Tibial artery (tissue), 4 donors: ENCODE data around the gene LHPP.

Source experiments
- DNase-seq, 2 donors: peaks; one replicate each; pipeline ENCODE4 v3.0.0-alpha.2; 2019
- H3K27ac ChIP-seq, 2 donors: fragments of 200-600 bp; sonication (generic) in 1 of 2; 1 replicate in 1 of 2; 2 replicates in 1 of 2; pipeline ENCODE4 v1.5.1; 2018 to 2019; ENCODE audit warnings: mild to moderate bottlenecking in 1 of 2
- H3K27me3 ChIP-seq, 2 donors: fragments of 200-600 bp; sonication (generic) in 1 of 2; one replicate each; pipeline versions ENCODE4 v1.5.1 to v1.6.0; 2016 to 2019
- H3K36me3 ChIP-seq, 3 donors: fragments of 200-600 bp; sonication (generic) in 2 of 3; one replicate each; pipeline ENCODE4 v1.5.1; 2016 to 2019; ENCODE audit warnings: mild to moderate bottlenecking in 2 of 3
- H3K4me1 ChIP-seq, 4 donors: fragments of 200-600 bp; sonication (generic) in 2 of 4; 1 replicate in 3 of 4; 2 replicates in 1 of 4; pipeline ENCODE4 v1.5.1; 2016 to 2019
- H3K4me3 ChIP-seq, 2 donors: fragments of 200-600 bp; sonication (generic) in 1 of 2; 1 replicate in 1 of 2; 2 replicates in 1 of 2; pipeline ENCODE4 v1.5.1; 2018 to 2019; ENCODE audit warnings: mild to moderate bottlenecking in 2 of 2
- H3K9me3 ChIP-seq, 3 donors: fragments of 200-600 bp; sonication (generic) in 1 of 3; one replicate each; pipeline ENCODE4 v1.5.1; 2016 to 2019
- intact Hi-C: fragments of 100-400 bp; cut with DNase I; formaldehyde crosslinking; loops from one replicate; pipeline ENCODE4 v1.15.0; 2023; ENCODE audit warnings: low total_unique reads
- TF ChIP-seq, protein P1 (sequence below), 2 experiments: fragments of 200-600 bp in 1 of 2; fragments of 450-650 bp in 1 of 2; IDR thresholded peaks; one replicate each; pipeline ENCODE4 v1.5.1; 2017 to 2019; ENCODE audit warnings: antibody characterized with exemption in 2 of 2, mild to moderate bottlenecking in 1 of 2, moderate library complexity in 1 of 2

Gene LHPP

DNA sequence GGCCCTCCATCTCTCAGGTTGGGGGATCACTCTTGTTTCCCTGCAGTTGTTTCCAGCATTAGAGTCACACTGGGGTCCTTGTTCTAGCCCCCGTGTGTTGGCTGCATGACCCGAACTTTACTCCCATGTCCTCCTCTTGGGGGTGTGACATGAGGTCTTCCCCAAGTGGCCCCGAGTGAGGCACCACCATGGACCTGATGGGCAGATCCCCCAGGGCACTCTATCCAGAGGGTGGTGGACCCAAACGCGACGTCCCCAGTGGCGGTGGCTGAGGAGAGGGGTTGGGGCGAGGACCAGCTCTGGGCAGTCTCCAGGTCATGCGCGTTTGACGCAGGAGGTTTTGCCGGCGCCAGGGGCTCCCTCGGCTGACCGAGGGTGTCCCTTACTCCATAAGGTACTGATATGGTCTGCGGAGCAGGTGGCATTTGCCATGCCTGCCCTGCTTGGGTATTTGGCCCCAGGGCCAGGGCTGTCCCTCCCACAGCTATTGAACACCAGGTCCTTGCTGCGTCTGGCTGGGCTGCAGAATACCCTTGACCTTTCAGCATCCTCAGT is 131.9 kb downstream of the LHPP start:
- intact Hi-C loops = no loop called here
- DNase-seq = no peak

DNA sequence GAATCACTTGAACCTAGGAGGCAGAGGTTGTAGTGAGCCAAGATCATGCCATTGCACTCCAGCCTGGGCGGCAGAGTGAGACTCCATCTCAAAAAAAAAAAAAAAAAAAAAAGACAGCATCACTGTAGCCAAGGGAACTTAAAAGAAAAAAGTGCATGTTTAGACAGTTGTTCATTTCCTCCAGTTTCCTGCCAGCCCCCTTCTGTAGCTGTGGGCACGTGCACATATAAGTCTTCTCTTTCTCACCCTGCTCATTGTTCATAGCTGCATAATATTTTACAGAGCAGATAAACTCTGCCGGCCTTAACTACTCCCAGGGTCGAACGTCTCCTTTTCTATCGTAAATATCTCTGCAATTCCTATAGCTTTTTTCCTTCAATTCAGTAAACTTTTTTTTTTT is 132.6 kb downstream of the LHPP start:
- Histone ChIP-seq H3K9me3 (no peaks in the 10 kb centered on the region), H3K27ac (no peak overlapping the region), H3K36me3 (no peaks in the 10 kb centered on the region), H3K4me1 (peaks cover 0 to 9% (median 7%) of the 10 kb centered on the region in 4 donors), H3K4me3 (no peak overlapping the region), H3K27me3 (no peaks in the 10 kb centered on the region)
- DNase-seq = no peak
- TF ChIP-seq, protein P1, sequence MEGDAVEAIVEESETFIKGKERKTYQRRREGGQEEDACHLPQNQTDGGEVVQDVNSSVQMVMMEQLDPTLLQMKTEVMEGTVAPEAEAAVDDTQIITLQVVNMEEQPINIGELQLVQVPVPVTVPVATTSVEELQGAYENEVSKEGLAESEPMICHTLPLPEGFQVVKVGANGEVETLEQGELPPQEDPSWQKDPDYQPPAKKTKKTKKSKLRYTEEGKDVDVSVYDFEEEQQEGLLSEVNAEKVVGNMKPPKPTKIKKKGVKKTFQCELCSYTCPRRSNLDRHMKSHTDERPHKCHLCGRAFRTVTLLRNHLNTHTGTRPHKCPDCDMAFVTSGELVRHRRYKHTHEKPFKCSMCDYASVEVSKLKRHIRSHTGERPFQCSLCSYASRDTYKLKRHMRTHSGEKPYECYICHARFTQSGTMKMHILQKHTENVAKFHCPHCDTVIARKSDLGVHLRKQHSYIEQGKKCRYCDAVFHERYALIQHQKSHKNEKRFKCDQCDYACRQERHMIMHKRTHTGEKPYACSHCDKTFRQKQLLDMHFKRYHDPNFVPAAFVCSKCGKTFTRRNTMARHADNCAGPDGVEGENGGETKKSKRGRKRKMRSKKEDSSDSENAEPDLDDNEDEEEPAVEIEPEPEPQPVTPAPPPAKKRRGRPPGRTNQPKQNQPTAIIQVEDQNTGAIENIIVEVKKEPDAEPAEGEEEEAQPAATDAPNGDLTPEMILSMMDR (IDR thresholded peaks at IDR 0.05) = no peak
- intact Hi-C loops = no loop called here

More for the DNA sequence above, 131.9 kb downstream of the LHPP start:
- Histone ChIP-seq H3K9me3 (no peaks in the 10 kb centered on the region), H3K36me3 (no peaks in the 10 kb centered on the region), H3K4me1 (peaks cover 0 to 16% (median 15%) of the 10 kb centered on the region in 4 donors), H3K27ac (no peak overlapping the region), H3K4me3 (no peak overlapping the region), H3K27me3 (no peaks in the 10 kb centered on the region)
- TF ChIP-seq, protein P1 (IDR thresholded peaks at IDR 0.05) = no peak

DNA sequence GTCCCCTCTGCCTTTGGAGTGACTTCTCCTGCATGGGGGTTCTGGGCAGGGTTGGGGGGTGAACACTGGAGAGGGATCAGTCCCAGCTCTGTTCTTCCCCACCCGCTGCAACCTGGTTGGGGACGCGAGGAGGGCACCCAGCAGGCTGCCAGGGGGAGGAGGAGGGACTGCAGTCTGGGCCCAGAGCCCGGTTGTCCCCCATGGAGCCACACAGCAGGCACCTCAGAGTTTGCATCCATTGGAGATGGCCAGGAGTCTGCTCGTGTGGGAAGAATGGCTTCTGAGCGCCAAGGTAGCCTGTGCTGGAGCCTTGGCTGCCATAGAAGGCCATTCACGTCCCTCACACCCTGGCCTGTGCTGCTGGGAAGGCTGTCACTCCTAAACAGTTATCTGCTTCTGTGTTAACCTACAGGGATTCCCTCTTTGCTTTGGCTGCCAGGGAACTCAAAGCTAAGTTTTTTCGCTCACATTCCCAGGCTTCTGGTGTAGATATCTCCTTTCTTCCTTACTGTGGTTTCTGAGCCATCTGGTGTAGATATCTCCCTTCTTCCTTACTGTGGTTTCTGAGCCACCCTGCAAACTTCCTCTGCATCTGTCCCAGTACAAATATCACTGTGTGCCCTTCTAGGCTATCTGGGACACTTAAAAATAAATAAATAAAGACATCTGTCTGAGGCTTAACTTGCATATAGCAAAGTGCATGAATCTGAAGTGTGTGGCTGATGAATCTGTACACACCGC is 133.7 kb downstream of the LHPP start:
- no peaks in the 10 kb centered on the region for H3K27me3 ChIP-seq
- DNase-seq = no peak
- H3K9me3 ChIP-seq = no peaks in the 10 kb centered on the region
- no peak overlapping the region for H3K27ac ChIP-seq
- no peak overlapping the region for H3K4me3 ChIP-seq
- H3K36me3 ChIP-seq = no peaks in the 10 kb centered on the region
- TF ChIP-seq, protein P1 (IDR thresholded peaks at IDR 0.05) = no peak
- intact Hi-C loops = no loop called here
- no peaks in the 10 kb centered on the region for H3K4me1 ChIP-seq

DNA sequence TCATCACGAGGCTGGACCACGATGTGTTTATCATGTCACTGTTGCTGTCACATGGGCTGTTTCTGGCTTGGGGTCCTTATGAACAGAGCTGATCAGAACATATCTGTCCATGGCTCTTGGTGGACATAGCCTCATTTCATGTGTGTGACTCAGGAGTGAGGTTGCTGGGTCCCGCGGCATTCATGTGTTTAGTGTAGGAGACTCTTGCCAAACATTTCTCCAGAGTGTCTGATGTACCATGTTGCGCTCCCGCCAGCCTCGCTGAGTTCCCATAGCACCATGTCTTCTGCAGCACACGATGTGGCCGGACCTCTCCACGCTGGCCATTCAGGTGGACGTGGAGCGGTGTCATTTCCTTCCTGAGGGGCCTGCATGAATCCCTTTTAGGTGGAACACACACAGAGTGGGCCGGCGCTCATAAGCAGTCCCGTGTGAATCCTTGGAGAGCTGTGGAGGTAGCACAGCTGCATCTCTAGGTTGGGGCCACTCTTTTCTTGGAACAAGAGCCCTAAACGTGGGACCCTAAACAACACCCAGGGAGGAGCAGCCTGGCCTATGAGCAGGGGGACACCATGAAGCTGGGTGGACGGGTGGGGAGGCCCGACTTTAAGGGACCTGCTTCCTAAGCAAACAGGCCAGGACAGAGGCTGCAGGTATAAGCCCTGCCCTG is 134.6 kb downstream of the LHPP start:
- Histone ChIP-seq H3K4me3 (no peak overlapping the region), H3K27ac (no peak overlapping the region), H3K4me1 (no peaks in the 10 kb centered on the region), H3K27me3 (no peaks in the 10 kb centered on the region), H3K36me3 (no peaks in the 10 kb centered on the region), H3K9me3 (no peaks in the 10 kb centered on the region)
- TF ChIP-seq, protein P1 (IDR thresholded peaks at IDR 0.05) = no peak
- intact Hi-C loops = no loop called here
- no peak for DNase-seq

DNA sequence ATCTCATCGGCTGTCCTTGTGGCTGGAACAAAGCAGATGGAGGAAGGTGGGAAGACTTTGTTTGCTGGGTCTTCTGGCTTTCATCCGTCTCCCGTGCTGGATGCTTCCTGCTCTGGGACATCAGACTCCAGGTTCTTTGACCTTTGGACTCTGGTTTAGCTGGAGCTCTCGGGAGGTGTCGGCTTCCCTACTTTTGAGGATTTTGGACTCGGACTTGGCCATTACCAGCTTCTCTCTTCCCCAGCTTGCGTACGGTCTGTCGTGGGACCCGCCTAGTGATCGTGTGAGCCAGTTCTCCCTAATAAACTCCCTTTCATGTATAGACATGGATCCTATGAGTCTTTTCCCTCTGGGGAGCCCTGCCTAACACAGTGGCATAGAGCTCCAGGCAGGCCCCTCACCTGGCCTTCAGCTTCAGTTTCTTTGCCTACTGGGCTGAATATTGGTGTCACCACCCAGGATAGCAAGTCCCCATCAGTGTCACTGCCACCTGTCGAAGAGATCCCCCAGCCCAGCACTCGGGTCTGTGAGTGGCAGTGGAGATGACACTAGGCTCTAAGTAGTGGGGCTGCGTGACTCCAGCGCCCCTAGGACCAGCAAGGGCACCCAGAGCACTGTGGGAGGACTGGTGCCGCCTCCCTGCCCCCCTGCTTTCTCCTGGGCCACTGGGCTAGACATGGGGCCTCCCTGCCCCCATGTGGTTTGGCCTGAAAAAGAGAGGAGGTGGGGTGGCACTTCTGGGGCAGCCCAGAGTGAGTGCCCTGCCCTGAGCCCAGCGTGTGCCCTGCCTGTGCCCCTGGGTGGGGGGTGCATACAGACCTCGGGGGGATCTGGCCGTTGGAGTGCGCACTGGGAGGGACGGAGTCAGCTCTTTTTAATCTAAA is 135.6 kb downstream of the LHPP start:
- intact Hi-C loops = no loop called here
- no peaks in the 10 kb centered on the region for H3K4me1 ChIP-seq
- DNase-seq = no peak
- H3K36me3 ChIP-seq = no peaks in the 10 kb centered on the region
- H3K9me3 ChIP-seq = no peaks in the 10 kb centered on the region
- TF ChIP-seq, protein P1 (IDR thresholded peaks at IDR 0.05) = no peak
- H3K27me3 ChIP-seq = no peaks in the 10 kb centered on the region
- H3K27ac ChIP-seq = no peak overlapping the region
- no peak overlapping the region for H3K4me3 ChIP-seq
